Activated CD8-positive, alpha-beta T cell treated with anti-CD3 and anti-CD28 coated beads, Interleukin-2, amount 10 ng/mL, durations not matched to agents 7 days and 5 days (primary cell): ENCODE results near the gene CYTL1. TPM values are rescaled to one million over a fixed set of nuclear protein-coding genes. Genes with fewer than 3 reads are reported as not detected.

Experiments
- ATAC-seq: fragments of 150-1000 bp; cut with Tn5 transposase; one replicate; pipeline ENCODE4 v1.10.0; 2021; ENCODE audit warnings: moderate library complexity
- CTCF ChIA-PET: fragments of 350-600 bp; sonication (Branson Sonifier 250); formaldehyde crosslinking; loops from one replicate; lab custom pipeline; 2021; ENCODE audit warnings: antibody characterized with exemption; lab: Charles Lee
- POLR2A ChIA-PET: fragments of 350-600 bp; sonication (Branson Sonifier 250); formaldehyde crosslinking; loops from one replicate; lab custom pipeline; 2021; ENCODE audit warnings: antibody characterized with exemption; lab: Charles Lee
- DNase-seq: peaks from one replicate; pipeline ENCODE4 v3.0.0-alpha.2; 2020
- H3K27ac Mint-ChIP-seq: one replicate; pipeline ENCODE4 v1.8.0; 2021; ENCODE audit warnings: mild to moderate bottlenecking, mixed read lengths
- H3K27me3 Mint-ChIP-seq: one replicate; pipeline ENCODE4 v1.8.0; 2021; ENCODE audit warnings: low read depth, mixed read lengths
- H3K36me3 Mint-ChIP-seq: one replicate; pipeline ENCODE4 v1.8.0; 2021; ENCODE audit warnings: low read depth, mixed read lengths
- H3K4me1 Mint-ChIP-seq: one replicate; pipeline ENCODE4 v1.8.0; 2021; ENCODE audit warnings: low read depth, mixed read lengths
- H3K4me3 Mint-ChIP-seq: one replicate; pipeline ENCODE4 v1.8.0; 2021; ENCODE audit warnings: mild to moderate bottlenecking, mixed read lengths
- H3K9me3 Mint-ChIP-seq: one replicate; pipeline ENCODE4 v1.8.0; 2022; ENCODE audit warnings: mixed read lengths; ENCODE audit not compliant: insufficient read depth
- total RNA-seq, 2 experiments: library from RNA; stranded (reverse); gene quantifications; one replicate each; pipeline ENCODE4 v1.2.3, GENCODE V29; 2021

CYTL1 gene
- total RNA-seq, 2 experiments from 2014 or later = not detected

GRCh38 chr4:4992833-4993232, 26.4 kb downstream of the CYTL1 start:
- Mint-ChIP-seq H3K9me3 (no peaks in the 10 kb centered on the region), H3K4me3 (no peak overlapping the region), H3K36me3 (no peaks in the 10 kb centered on the region), H3K4me1 (no peaks in the 10 kb centered on the region), H3K27me3 (peaks cover 6% of the 10 kb centered on the region), H3K27ac (no peak overlapping the region)
- POLR2A ChIA-PET = no interaction called here
- CTCF ChIA-PET = no interaction called here
- ATAC-seq = no peak
- no peak for DNase-seq

GRCh38 chr4:4991541-4992099, 27.6 kb downstream of the CYTL1 start:
- no peak overlapping the region for H3K4me3 Mint-ChIP-seq
- H3K4me1 Mint-ChIP-seq = no peaks in the 10 kb centered on the region
- CTCF ChIA-PET = no interaction called here
- H3K9me3 Mint-ChIP-seq = no peaks in the 10 kb centered on the region
- POLR2A ChIA-PET = no interaction called here
- no peak for DNase-seq
- no peak overlapping the region for H3K27ac Mint-ChIP-seq
- no peaks in the 10 kb centered on the region for H3K36me3 Mint-ChIP-seq
- no peak for ATAC-seq
- H3K27me3 Mint-ChIP-seq = no peaks in the 10 kb centered on the region

GRCh38 chr4:4990857-4991540, 28.3 kb downstream of the CYTL1 start:
- ATAC-seq (no peak), DNase-seq (no peak)
- ChIA-PET POLR2A (no interaction called here), CTCF (no interaction called here)
- H3K36me3 Mint-ChIP-seq = no peaks in the 10 kb centered on the region
- H3K27me3 Mint-ChIP-seq = no peaks in the 10 kb centered on the region
- H3K9me3 Mint-ChIP-seq = no peaks in the 10 kb centered on the region
- no peak overlapping the region for H3K4me3 Mint-ChIP-seq
- no peaks in the 10 kb centered on the region for H3K4me1 Mint-ChIP-seq
- no peak overlapping the region for H3K27ac Mint-ChIP-seq

- H3K4me3 Mint-ChIP-seq = no peak overlapping the region
- CTCF ChIA-PET = no interaction called here
- ATAC-seq (no peak), DNase-seq (no peak)
- no peaks in the 10 kb centered on the region for H3K36me3 Mint-ChIP-seq
- no peak overlapping the region for H3K27ac Mint-ChIP-seq
- no peaks in the 10 kb centered on the region for H3K9me3 Mint-ChIP-seq
- POLR2A ChIA-PET = no interaction called here
- H3K27me3 Mint-ChIP-seq = no peaks in the 10 kb centered on the region
- no peaks in the 10 kb centered on the region for H3K4me1 Mint-ChIP-seq
Observed at GRCh38 chr4:4990329-4990728, 28.9 kb downstream of the CYTL1 start.

GRCh38 chr4:4989083-4989622, 30.1 kb downstream of the CYTL1 start:
- Mint-ChIP-seq H3K4me3 (no peak overlapping the region), H3K4me1 (no peaks in the 10 kb centered on the region), H3K9me3 (no peaks in the 10 kb centered on the region), H3K27ac (no peak overlapping the region), H3K27me3 (no peaks in the 10 kb centered on the region), H3K36me3 (no peaks in the 10 kb centered on the region)
- CTCF ChIA-PET = interaction anchor here (1.1 kb wide), 1 partner anchor 542 kb away, joined by 3 read pairs; no protein-coding TSS in a partner anchor
- POLR2A ChIA-PET = no interaction called here
- DNase-seq (no peak), ATAC-seq (no peak)

- no peak for DNase-seq
- Mint-ChIP-seq H3K27me3 (no peaks in the 10 kb centered on the region), H3K27ac (no peak overlapping the region), H3K36me3 (no peaks in the 10 kb centered on the region), H3K4me1 (no peaks in the 10 kb centered on the region), H3K9me3 (no peaks in the 10 kb centered on the region), H3K4me3 (no peak overlapping the region)
- ChIA-PET POLR2A (no interaction called here), CTCF (interaction anchor here (1.1 kb wide), 1 partner anchor 540 kb away, joined by 3 read pairs; no protein-coding TSS in a partner anchor)
- ATAC-seq = no peak
Observed at GRCh38 chr4:4987656-4988055, 31.6 kb downstream of the CYTL1 start.

- no peak overlapping the region for H3K27ac Mint-ChIP-seq
- H3K9me3 Mint-ChIP-seq = no peaks in the 10 kb centered on the region
- CTCF ChIA-PET = no interaction called here
- POLR2A ChIA-PET = no interaction called here
- H3K27me3 Mint-ChIP-seq = no peaks in the 10 kb centered on the region
- H3K36me3 Mint-ChIP-seq = no peaks in the 10 kb centered on the region
- ATAC-seq = no peak
- H3K4me3 Mint-ChIP-seq = no peak overlapping the region
- H3K4me1 Mint-ChIP-seq = no peaks in the 10 kb centered on the region
- DNase-seq = no peak
Observed at GRCh38 chr4:4986841-4987240, 32.4 kb downstream of the CYTL1 start.

GRCh38 chr4:4985844-4986243, 33.4 kb downstream of the CYTL1 start:
- Mint-ChIP-seq H3K4me3 (no peak overlapping the region), H3K4me1 (no peaks in the 10 kb centered on the region), H3K27me3 (no peaks in the 10 kb centered on the region), H3K9me3 (no peaks in the 10 kb centered on the region), H3K36me3 (no peaks in the 10 kb centered on the region), H3K27ac (no peak overlapping the region)
- CTCF ChIA-PET = no interaction called here
- ATAC-seq (no peak), DNase-seq (no peak)
- POLR2A ChIA-PET = no interaction called here

- no peaks in the 10 kb centered on the region for H3K36me3 Mint-ChIP-seq
- no peaks in the 10 kb centered on the region for H3K9me3 Mint-ChIP-seq
- ChIA-PET CTCF (no interaction called here), POLR2A (no interaction called here)
- H3K27ac Mint-ChIP-seq = no peak overlapping the region
- H3K4me3 Mint-ChIP-seq = no peak overlapping the region
- no peaks in the 10 kb centered on the region for H3K4me1 Mint-ChIP-seq
- DNase-seq (no peak), ATAC-seq (no peak)
- no peaks in the 10 kb centered on the region for H3K27me3 Mint-ChIP-seq
Observed at GRCh38 chr4:4985036-4985435, 34.2 kb downstream of the CYTL1 start.

GRCh38 chr4:4984186-4984585, 35.1 kb downstream of the CYTL1 start:
- CTCF ChIA-PET = no interaction called here
- Mint-ChIP-seq H3K4me3 (no peak overlapping the region), H3K4me1 (no peaks in the 10 kb centered on the region), H3K9me3 (no peaks in the 10 kb centered on the region), H3K36me3 (no peaks in the 10 kb centered on the region), H3K27ac (no peak overlapping the region), H3K27me3 (no peaks in the 10 kb centered on the region)
- no peak for DNase-seq
- POLR2A ChIA-PET = no interaction called here
- ATAC-seq = no peak

- H3K4me1 Mint-ChIP-seq = no peaks in the 10 kb centered on the region
- POLR2A ChIA-PET = no interaction called here
- CTCF ChIA-PET = no interaction called here
- no peaks in the 10 kb centered on the region for H3K9me3 Mint-ChIP-seq
- H3K27ac Mint-ChIP-seq = no peak overlapping the region
- ATAC-seq (no peak), DNase-seq (no peak)
- no peak overlapping the region for H3K4me3 Mint-ChIP-seq
- H3K27me3 Mint-ChIP-seq = no peaks in the 10 kb centered on the region
- no peaks in the 10 kb centered on the region for H3K36me3 Mint-ChIP-seq
Observed at GRCh38 chr4:4981827-4982226, 37.4 kb downstream of the CYTL1 start.

- H3K4me3 Mint-ChIP-seq = no peak overlapping the region
- no peaks in the 10 kb centered on the region for H3K36me3 Mint-ChIP-seq
Observed at GRCh38 chr4:4981427-4981826, 37.8 kb downstream of the CYTL1 start.

More at GRCh38 chr4:4981427-4981826, 37.8 kb downstream of the CYTL1 start:
- H3K27me3 Mint-ChIP-seq = no peaks in the 10 kb centered on the region
- ATAC-seq = no peak
- DNase-seq = no peak
- no peak overlapping the region for H3K27ac Mint-ChIP-seq
- CTCF ChIA-PET = no interaction called here
- no peaks in the 10 kb centered on the region for H3K9me3 Mint-ChIP-seq
- no peaks in the 10 kb centered on the region for H3K4me1 Mint-ChIP-seq
- POLR2A ChIA-PET = no interaction called here
